HG03066 (cell line): ENCODE results near the gene GET3.
"Not testable (repeated sequence)": the region's sequence is repeated elsewhere in the genome, so short reads cannot be mapped to it uniquely, and the experiment has no call there.

ENCODE experiments used
- ATAC-seq: cut with Tn5 transposase; IDR thresholded peaks from one replicate; pipeline ENCODE4 v1.9.1; 2021; ENCODE audit warnings: low read depth; ENCODE audit not compliant: unreplicated experiment

GET3 gene

GRCh38 chr19:12715102-12715501 is 22.2 kb upstream of the GET3 start:
- no peak for ATAC-seq

- no peak for ATAC-seq
These were observed 21.4 kb upstream of the GET3 start for GRCh38 chr19:12715929-12716328.

- no peak for ATAC-seq
These were observed 17.0 kb upstream of the GET3 start for GRCh38 chr19:12720296-12720695.

GRCh38 chr19:12720851-12721655 is 16.2 kb upstream of the GET3 start:
- ATAC-seq: no peak

GRCh38 chr19:12721656-12722565 is 15.4 kb upstream of the GET3 start:
- peak; percentile 15 for ATAC-seq

- peak; percentile 69 for ATAC-seq
These were observed 14.5 kb upstream of the GET3 start for GRCh38 chr19:12722566-12723380.

GRCh38 chr19:12723381-12723640 is 14.0 kb upstream of the GET3 start:
- no peak for ATAC-seq

- no peak for ATAC-seq
These were observed 13.5 kb upstream of the GET3 start, which contains the start of gene TNPO2 for GRCh38 chr19:12723641-12724426. TNPO2 (minus strand) TSS chr19:12723932; CDS start chr19:12720977, 2,955 bp downstream.

GRCh38 chr19:12725612-12726011 is 11.7 kb upstream of the GET3 start:
- ATAC-seq: not testable (repeated sequence)

GRCh38 chr19:12726988-12727316 is 10.3 kb upstream of the GET3 start:
- ATAC-seq: no peak

- no peak for ATAC-seq
These were observed 9.4 kb upstream of the GET3 start for GRCh38 chr19:12727745-12728433.

- no peak for ATAC-seq
These were observed 7.2 kb upstream of the GET3 start for GRCh38 chr19:12730064-12730463.

- no peak for ATAC-seq
These were observed 6.0 kb upstream of the GET3 start for GRCh38 chr19:12731337-12731736.

- ATAC-seq: no peak
These were observed 3.7 kb upstream of the GET3 start for GRCh38 chr19:12733369-12734214.

GRCh38 chr19:12737835-12738351 is 596 bp downstream of the GET3 start:
- ATAC-seq: no peak

- no peak for ATAC-seq
These were observed 8.0 kb downstream of the GET3 start for GRCh38 chr19:12745166-12745897.

GRCh38 chr19:12748489-12748888 is 11.2 kb downstream of the GET3 start:
- ATAC-seq: no peak

GRCh38 chr19:12749938-12750521 is 12.7 kb downstream of the GET3 start:
- no peak for ATAC-seq
